ENCODE results near the gene HDAC10.

HDAC10 gene, protein sequence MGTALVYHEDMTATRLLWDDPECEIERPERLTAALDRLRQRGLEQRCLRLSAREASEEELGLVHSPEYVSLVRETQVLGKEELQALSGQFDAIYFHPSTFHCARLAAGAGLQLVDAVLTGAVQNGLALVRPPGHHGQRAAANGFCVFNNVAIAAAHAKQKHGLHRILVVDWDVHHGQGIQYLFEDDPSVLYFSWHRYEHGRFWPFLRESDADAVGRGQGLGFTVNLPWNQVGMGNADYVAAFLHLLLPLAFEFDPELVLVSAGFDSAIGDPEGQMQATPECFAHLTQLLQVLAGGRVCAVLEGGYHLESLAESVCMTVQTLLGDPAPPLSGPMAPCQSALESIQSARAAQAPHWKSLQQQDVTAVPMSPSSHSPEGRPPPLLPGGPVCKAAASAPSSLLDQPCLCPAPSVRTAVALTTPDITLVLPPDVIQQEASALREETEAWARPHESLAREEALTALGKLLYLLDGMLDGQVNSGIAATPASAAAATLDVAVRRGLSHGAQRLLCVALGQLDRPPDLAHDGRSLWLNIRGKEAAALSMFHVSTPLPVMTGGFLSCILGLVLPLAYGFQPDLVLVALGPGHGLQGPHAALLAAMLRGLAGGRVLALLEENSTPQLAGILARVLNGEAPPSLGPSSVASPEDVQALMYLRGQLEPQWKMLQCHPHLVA

DNA sequence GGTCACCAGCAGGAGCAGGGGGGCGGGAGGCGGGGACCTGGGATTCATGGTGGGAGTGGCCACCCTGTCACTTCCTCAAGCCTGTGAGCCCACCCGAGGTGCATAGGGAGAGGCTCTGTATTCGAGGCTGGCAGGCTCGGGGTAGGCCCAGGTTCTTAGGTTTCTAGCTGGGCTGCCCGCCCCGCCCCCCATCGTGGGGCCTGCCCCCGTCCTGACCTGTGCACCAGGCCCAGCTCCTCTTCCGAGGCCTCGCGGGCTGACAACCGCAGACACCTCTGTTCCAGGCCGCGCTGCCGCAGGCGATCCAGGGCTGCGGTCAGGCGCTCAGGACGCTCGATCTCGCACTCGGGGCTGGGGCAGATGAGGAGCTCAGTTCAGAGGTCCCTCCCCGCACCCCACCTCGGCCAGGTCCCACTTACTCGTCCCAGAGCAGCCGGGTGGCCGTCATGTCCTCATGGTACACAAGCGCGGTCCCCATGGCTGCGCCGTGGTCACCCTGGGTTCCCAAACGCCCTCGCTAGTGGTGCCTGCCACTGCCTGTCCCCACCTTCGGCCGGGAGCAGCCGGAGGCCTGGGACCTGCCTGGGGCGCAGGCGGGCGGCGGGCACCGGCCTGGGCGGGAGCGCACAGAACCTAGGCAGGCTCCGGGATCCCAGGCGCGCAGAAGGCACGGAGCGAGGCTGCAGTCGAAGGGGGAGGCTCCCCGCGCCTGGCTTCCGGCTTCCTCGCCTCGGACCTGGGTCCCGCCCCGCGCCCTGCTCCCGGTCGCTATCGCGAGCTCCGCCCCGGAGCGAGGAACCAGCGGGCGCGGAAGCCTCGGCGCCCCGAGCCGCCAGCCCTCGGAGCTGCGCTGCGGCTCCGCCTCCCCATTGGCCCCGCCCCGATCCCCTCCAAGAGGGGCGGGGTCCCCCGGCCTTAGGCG, at the start of gene HDAC10:
Gene HDAC10 (minus strand): TSS at position 711 of the 922 bp plus-strand sequence. CDS start 233 bp downstream, at position 478.
- no peak for DNase-seq

DNA sequence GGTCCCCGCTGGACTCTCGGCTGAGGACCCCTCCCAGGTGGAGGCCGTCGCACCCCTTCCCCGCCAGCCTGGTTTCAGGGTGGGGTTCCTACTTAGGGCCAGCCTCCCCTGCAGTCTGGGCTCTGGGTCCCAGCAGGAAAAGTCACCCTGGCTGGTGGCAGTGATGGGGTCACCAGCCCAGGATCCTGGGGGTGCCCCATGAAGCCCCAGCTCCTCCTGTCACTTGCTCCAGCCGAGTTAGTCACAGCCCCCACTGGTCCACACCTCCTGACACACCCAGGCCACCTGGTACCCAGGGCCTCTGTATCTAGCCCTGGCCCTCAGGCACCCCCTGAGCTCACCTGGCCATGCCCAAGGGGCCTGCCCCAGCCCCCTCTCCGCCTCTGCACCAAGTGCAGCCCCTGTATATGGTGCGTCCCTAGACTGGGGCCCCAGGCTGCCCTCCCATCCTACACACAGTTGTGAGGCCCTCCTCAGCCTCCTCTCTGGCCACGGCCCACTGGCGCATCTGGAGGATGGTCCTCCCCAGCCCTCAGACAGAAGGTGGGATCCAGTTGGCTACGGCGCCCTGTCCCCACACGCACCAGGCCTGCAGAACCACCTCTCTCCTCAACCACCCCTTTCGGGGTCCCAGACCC, 49.7 kb upstream of the HDAC10 start:
- no peak for DNase-seq

DNA sequence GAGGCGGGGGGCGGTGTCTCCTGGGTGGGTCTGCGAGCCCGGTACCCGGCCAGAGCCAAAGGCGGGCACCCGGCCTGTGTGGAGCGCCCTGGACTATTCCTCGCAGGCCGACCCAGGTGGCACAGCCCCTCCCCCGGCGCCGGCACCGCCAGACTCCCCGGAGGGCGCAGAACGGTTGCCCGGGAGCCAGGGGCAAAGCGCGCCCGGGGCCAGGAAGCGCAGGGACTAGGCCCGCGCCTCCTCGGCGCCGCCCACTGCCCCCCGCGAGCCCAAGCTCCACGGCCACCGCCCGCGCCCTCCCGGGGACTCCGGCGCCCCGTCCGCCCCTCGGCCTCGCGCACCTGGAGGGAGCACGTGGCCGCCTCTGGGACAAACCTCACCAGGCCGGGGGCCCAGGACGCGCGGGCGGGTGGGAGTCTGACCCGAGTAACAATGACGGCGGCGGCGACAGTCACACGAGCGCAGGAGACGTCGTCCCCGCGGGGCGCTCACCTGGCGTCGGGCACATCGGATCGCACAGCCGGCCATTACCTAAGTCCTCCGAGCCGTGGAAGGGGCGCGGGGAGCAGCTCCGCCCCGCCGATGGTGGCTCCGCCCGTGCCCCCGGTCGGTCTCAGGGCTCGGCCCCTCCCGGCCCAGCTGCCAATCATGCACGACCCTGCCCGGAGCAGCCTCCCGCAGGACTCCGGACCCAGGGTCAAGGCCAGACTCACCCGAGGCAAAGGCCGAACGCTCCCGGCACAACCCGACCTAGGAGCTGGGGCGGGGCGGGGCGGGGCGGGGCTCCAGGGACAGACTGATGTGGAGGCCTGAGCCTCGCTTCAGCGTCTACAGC, 48.9 kb upstream of the HDAC10 start:
- DNase-seq: no peak

DNA sequence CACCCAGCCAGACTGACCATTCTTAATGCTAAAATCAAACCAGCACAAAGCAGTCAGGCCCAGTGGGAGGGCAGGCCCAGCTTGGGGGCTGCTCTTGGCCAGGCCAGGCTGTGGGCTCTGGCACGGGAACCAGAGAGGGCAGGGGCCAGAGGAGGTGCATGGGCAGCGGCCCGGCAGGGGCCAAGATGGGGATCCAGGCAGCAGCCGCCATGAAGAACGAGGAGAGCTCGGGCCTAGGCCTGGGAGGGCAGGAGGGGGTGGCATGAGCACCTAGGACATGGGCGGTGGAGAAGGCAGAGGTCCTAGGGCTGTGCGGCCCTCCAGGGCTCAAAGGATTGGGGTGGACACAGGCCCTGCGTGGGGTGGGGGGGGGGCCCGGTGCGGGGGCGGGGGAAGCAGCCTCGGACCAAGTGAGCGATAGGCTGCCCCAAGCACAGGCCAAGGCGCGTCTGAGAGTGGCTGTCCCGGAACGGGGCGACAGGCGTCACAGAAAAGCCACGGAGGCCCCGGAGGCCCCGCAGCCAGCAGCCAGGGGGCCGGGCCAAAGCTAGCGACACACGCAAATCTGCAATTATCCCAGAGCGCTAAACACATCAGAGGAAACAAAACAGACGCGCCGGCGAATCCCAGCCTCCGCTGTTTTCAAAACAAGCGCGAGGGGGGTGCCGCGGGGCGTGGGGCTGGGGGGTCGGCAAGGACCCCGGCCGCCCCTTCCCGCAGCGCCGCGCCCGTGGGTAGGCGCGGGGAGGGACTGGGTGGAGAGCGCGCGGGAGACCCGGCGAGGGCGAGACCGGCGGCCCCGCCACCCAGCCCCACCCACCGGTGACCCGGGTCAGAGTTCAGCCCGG, 48.1 kb upstream of the HDAC10 start:
- no peak for DNase-seq

DNA sequence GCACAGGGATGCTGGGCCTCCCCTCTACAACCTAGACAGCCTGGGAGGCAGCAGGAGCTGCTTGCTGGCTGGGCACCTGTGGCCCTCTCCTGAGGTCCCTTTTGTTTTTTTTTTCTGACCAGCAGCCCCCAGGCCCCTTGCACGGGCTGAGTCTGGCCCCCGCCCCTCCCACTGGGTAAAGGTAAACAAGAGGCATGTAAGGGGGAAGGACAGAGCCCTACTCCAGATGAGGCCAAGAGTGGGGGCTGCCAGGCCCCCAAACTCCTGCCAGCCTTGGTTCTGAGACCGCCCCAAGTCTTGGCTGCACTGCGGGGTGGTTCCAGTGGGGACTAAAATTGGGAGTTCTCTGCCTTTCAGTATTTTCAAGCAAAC, 47.2 kb upstream of the HDAC10 start:
- DNase-seq: no peak

DNA sequence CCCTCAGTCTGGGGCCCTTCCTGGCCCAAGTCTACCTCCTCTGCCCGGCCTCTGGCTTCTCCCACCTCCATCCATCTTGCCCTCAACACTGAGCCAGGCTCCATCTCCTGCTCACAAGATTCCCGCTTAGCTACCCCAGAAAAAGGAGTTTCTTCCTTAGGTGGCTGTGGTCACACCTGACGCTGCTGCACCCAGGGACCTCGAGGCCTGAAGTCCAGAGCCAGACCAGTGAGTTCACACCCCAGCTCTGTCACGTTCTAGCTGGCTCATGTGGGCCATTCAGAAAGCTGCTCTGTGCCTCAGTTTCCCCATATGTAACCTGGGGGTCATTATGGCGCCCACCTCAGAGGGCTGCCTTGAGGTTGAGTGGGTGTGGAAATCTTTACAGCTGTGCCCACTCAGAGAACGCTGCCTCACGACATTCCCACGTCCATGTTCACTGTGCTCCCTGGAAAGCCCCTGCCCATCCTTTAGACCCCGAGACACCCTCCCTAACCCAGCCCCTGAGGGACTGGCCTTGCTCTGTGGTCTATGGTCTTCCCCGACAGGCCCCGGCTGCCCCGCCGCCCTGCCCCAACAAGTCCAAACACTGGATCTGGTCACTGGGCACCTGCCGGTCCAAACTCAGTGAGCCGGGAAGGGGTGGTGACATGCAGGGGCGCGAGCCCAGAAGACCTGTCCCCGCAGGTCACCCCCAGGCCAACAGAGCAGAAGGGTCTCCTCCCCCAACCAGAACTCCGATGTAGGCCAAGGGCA, 46.6 kb upstream of the HDAC10 start:
- no peak for DNase-seq

DNA sequence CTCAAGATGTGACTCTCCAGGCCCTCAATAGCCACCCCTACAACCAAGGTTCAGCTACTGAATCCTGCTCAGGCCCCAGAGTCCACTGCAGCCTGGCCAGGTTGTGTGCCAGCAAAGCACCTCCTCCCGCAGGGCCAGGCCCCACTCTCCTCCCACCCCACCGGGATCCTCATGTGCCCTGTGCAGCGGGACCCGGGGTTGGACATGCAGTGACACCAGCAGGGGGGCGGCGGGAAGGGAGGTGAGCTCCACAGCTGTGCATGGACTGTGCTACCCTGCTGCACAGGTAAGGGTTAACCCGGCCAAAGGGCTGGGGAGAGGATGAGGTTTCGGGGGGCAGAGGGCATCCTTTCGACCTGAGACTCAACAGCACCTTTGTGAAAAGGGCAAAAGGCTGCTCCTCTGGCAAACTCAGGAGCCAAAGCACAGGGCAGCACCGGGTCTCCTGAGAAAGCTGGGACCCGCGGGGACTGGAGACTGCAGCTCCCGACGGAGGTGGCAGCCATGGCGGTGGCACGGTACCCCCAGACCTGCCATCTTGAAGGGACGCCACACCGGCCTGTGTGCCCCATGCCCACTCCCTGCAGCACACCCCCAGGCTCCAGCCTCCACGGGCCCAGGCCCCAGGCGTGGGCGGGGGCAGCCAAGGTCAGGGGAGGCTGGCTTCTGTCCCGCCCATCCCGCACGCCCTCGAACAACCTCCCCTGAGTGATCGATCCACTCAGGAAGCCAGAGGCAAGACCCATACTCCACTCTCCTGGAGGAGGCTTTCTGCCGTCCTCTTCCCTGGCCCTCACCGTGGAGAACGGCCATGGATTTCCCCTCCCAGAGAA, 45.8 kb upstream of the HDAC10 start:
- no peak for DNase-seq

DNA sequence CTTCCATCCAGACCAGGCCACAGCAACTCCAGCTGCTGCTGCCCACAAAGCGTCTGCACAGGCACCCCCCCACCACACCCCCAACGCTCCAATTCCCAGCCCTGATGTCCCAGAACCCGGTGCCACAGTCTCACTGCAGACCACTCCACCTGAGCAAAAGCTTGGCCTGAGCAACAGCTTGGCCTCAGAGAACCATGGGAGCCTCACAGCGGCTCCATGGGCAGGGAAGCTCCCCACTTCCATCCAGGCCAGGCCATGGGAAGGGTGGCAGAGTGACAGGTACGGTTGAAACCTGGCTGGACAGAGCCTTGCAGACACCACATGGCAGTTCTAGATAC, 43.2 kb upstream of the HDAC10 start:
- no peak for DNase-seq

DNA sequence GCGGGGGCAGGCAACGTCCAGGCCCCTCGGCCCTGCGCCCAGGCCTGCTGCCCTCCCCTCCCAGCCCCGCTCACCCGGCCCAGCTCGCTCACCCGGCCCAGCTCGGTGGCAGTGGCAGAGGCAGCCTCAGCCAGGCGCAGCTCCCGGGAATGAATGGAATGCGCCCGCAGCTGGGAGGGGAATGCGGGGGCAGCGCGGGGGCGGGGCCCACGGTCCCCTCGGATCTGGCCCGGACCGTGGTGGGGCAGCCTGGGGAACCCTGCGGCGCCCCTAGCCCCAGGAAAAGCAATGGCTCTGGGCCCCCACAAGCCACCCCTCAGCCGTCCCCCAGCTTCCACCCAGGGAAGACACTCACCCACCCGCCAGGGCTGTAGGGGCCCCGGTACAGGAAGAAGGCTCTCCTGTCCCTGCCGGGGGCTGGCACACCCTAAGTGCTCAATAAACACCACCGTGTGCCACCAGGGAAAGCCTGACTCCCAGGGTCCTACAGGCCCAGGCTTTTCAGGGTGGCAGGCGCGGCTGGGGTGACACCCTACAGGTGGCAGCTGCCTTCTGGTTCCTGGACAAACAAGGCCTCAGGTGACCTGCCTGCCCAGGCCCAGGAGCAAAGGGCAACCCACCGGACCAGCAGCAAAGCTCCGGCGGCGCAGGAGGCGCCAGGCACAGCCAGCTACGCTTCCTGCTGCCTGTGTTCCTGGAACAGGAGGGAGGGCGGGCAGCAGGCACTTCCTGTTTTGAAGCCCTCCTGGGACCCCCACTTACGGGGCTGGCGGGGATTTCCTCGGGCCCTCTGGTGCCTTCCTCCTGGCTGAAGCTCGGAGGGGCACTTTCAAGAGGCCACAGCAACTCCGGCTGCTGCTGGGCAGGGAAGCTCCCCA, 42.6 kb upstream of the HDAC10 start:
- DNase-seq: no peak

DNA sequence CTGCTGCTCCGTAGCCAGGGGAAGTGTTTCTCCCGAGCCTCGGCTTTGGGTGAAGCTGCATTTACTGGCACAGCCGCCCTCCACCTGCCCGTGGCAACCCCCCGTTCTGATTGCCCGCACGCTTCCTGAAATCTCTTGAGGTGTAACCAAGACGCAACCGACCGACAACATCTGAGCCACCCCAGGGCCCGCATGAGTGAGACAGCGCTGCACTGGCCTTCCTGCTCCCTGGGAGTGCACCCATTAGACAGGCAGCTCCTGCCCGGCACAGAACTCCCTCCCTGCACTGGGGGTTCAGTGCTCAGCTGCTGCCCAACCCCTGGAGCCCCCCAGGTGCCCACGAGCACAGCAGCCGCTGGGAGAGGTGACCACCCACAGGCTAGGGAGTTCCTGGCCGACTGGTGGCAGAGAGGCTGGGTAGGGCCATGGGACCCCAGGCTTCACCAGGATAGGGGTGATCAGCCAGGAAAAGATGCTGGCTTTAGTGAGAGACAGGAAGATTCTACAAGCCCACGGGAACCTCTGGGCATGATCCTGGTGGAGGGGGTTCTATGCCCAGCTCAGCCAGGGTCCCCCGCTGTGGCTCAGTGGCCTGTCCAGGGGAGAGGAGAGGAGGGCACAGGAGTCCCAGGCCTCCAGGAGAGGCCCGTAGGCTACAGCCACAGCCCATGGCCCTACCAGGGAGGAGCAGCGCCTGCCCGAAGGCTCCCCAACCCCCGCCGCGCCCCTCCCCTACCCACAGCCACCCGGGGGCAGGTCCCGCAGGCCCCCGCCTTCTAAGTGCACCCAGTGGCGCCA, 41.8 kb upstream of the HDAC10 start:
- no peak for DNase-seq

DNA sequence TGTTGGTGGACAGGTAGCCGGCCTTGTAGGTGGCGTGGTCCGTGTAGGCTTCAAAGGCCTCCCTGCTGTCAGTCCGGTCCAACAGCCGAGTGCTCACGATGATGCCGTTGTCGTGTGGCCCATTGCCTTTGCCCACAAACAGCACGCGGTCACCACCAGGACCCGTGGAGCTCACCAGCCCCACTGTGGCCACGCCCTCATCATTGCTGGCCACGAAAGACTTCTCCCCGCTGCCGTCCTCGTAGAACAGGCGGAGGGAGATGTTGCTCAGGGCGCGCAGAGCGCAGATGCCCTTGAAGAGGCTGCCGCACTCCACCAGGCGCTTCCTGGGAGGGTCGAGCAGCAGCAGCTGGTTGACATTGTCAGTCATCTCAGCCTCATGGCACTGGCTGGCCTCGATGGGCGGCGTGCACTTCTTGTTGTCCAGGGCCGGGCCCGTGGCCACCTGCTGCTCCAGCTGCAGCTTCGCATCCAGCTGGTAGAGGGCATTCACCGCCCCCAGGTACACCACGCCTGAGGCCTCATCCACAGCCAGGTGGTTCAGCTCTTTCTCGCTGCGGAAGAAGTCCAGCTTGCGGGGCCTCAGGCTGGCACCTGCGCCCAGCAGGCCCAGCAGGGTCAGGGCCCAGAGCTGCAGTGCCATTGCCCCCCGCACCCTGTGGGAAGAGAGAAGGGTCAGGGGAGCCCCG, 39.0 kb upstream of the HDAC10 start:
- no peak for DNase-seq

DNA sequence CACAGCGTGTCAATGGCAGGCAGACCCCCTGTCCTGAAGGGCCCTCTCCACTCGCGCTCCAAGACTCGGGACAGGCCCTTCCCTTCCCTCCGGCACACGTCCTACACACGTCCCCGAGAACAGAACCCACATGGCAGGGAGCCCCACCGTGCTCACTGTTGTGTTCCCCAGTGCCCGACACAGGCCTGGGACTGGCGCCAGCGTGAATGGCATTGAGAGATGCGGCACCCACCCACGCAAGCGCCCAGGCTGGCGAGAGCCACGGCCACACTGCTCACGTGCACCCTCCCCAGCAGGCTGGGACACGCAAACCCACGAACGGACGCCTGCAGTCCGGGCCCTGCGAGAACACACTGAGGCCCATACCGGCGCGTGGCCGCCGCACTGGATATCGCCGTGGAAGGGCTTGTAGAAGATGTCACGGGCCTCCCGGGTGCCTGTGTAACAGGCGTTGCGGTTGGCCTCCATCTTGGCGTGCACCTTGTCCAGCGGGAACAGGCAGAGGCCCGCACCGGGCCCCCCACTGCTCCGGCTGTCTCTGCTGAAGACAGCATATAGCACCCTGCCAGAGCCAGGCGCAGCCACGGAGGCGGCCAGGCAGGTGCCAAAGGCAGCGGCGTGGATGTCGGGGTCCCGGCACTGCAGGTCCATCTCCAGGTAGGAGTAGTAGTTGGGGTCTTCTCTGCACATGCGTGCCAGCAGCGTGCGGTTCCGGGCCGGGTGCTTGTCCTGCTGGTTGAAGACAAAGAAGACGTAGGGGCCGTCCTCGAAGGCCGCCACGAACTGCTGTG, 38.3 kb upstream of the HDAC10 start:
- no peak for DNase-seq

DNA sequence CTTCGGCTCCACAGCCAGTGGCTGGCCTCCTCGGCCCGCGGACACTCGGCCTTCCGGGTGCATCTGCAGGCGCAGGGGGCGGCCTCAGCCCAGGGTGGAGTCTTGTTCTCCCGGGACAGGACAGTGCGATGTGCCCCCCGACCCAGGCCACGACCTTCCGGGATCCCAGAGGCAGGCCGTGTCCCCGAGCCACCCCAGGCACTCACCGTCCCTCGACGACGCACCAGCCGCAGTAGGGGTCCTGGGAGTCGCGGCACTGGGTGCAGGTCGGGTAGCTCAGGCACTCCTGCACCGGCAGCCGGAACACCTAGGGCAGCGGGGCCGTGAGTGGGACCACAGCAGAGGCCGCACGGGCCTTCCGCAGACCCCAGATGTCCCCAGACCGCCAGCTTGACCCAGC, 36.7 kb upstream of the HDAC10 start:
- no peak for DNase-seq

DNA sequence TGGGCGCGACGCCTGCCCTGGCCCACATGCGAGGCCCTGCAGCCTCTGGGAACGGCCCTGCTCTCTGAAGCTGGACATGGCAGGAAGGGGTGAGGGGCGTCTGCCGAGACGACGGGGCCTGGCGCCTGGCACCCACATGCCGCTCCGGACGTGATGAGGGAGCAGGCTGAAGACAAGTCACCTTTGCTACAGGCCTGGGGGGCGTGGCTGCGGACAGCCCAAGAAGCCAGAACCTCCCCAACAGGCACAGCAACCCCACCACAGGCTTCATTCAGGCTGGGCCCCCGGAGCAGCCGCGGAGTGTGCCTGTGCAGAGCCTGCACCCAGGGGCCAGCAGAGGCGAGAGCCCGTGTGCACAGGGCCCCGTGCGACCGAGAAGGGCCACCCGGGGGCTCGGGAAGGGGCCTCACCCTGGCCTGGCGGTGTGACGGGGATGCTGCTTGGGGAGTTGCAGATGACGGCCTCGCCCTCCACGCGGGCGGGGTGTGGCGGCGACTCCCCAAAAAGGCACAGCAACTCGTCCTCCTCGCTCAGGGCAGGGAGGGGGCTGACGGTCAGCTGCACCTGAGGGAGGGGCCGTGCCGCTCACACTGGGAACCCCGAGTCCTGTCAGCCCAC, 35.7 kb upstream of the HDAC10 start:
- no peak for DNase-seq

DNA sequence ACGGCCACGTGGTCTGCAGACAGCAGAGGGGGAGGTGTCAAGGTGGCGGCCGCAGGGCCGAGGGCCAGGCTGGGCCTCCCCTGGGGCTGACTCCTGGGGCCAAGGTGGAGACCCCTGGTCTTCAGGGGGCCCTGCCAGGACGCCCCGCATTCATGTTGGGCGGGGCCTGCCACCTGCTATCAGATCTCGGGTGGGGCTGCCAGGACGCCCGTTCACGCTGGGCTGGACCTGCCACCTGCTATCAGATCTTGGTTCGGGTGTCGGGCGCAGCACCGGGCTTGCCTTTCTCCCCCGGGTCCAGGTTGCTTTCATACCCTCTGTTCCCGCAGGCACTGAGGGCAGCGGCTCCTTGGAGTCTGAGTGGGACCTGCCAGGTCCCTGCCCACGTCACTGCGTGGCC, 35.2 kb upstream of the HDAC10 start:
- DNase-seq: no peak

All from DMS79 treated with DMSO at 0.1 percent for 48 hours (cell line).